ENCODE measurements around the gene CD47.

CD47 gene

GRCh38 chr3:108086653-108087052 is 4.2 kb downstream of the CD47 start:
- Histone ChIP-seq H4K20me1 (ENCODE audit: insufficient read depth, low read length, poor library complexity, severe bottlenecking) (peaks cover 85% of the 10 kb centered on the region), H3K27me3 (ENCODE audit: insufficient read depth, low read length, poor library complexity, severe bottlenecking) (no peaks in the 10 kb centered on the region), H3K36me3 (ENCODE audit: insufficient read depth, low read length) (no peaks in the 10 kb centered on the region), H3K4me2 (ENCODE audit: low read depth, low read length, poor library complexity, severe bottlenecking) (peak overlapping the region; percentile 86), H3F3A (ENCODE audit: low read depth) (peaks cover 2% of the 10 kb centered on the region; the same call in 1 of the 2 replicates), H3K4me1 (ENCODE audit: insufficient read depth, low read length, poor library complexity, severe bottlenecking) (peaks cover 77% of the 10 kb centered on the region), H3K79me2 (ENCODE audit: insufficient read depth, low read length) (peaks cover 91% of the 10 kb centered on the region), H3K9me3 (ENCODE audit: insufficient read depth, low read depth, low read length) (no peaks in the 10 kb centered on the region), H3K4me3 (ENCODE audit: low read length, poor library complexity, severe bottlenecking) (peak overlapping the region; percentile 84), H3K9me2 (replicated peaks; ENCODE audit: low read depth, low read length) (no peaks in the 10 kb centered on the region), H3K9ac (ENCODE audit: low read depth, low read length, poor library complexity, severe bottlenecking) (peak overlapping the region; percentile 95), H2AFZ (ENCODE audit: low read length) (no peak overlapping the region)
- TF ChIP-seq EZH2phosphoT487 (IDR thresholded peaks at IDR 0.05; ENCODE audit: borderline replicate concordance) = no peak
- TF ChIP-seq, protein P1, sequence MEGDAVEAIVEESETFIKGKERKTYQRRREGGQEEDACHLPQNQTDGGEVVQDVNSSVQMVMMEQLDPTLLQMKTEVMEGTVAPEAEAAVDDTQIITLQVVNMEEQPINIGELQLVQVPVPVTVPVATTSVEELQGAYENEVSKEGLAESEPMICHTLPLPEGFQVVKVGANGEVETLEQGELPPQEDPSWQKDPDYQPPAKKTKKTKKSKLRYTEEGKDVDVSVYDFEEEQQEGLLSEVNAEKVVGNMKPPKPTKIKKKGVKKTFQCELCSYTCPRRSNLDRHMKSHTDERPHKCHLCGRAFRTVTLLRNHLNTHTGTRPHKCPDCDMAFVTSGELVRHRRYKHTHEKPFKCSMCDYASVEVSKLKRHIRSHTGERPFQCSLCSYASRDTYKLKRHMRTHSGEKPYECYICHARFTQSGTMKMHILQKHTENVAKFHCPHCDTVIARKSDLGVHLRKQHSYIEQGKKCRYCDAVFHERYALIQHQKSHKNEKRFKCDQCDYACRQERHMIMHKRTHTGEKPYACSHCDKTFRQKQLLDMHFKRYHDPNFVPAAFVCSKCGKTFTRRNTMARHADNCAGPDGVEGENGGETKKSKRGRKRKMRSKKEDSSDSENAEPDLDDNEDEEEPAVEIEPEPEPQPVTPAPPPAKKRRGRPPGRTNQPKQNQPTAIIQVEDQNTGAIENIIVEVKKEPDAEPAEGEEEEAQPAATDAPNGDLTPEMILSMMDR (conservative IDR thresholded peaks at IDR 0.05; ENCODE audit: low read length) = no peak

GRCh38 chr3:108085810-108086350 is 5.0 kb downstream of the CD47 start:
- no peaks in the 10 kb centered on the region for H3K9me2 ChIP-seq (replicated peaks; ENCODE audit: low read depth, low read length)
- peaks cover 99% of the 10 kb centered on the region for H3K79me2 ChIP-seq (ENCODE audit: insufficient read depth, low read length)
- H3K9ac ChIP-seq (ENCODE audit: low read depth, low read length, poor library complexity, severe bottlenecking) = peak overlapping the region; percentile 95
- peaks cover 79% of the 10 kb centered on the region for H3K4me1 ChIP-seq (ENCODE audit: insufficient read depth, low read length, poor library complexity, severe bottlenecking)
- no peaks in the 10 kb centered on the region for H3K36me3 ChIP-seq (ENCODE audit: insufficient read depth, low read length)
- H3K4me3 ChIP-seq (ENCODE audit: low read length, poor library complexity, severe bottlenecking) = peak overlapping the region; percentile 84
- H4K20me1 ChIP-seq (ENCODE audit: insufficient read depth, low read length, poor library complexity, severe bottlenecking) = peaks cover 93% of the 10 kb centered on the region
- TF ChIP-seq, protein P1 (conservative IDR thresholded peaks at IDR 0.05; ENCODE audit: low read length) = no peak
- TF ChIP-seq EZH2phosphoT487 (IDR thresholded peaks at IDR 0.05; ENCODE audit: borderline replicate concordance) = no peak
- H3F3A ChIP-seq (ENCODE audit: low read depth) = no peaks in the 10 kb centered on the region
- H3K9me3 ChIP-seq (ENCODE audit: insufficient read depth, low read depth, low read length) = no peaks in the 10 kb centered on the region
- peak overlapping the region; percentile 86 for H3K4me2 ChIP-seq (ENCODE audit: low read depth, low read length, poor library complexity, severe bottlenecking)
- no peaks in the 10 kb centered on the region for H3K27me3 ChIP-seq (ENCODE audit: insufficient read depth, low read length, poor library complexity, severe bottlenecking)
- H2AFZ ChIP-seq (ENCODE audit: low read length) = no peak overlapping the region

GRCh38 chr3:108085370-108085769 is 5.5 kb downstream of the CD47 start:
- Histone ChIP-seq H3K4me2 (ENCODE audit: low read depth, low read length, poor library complexity, severe bottlenecking) (peak overlapping the region; percentile 86), H3K9ac (ENCODE audit: low read depth, low read length, poor library complexity, severe bottlenecking) (peak overlapping the region; percentile 95), H3K4me1 (ENCODE audit: insufficient read depth, low read length, poor library complexity, severe bottlenecking) (peaks cover 84% of the 10 kb centered on the region), H3K4me3 (ENCODE audit: low read length, poor library complexity, severe bottlenecking) (peak overlapping the region; percentile 84), H3F3A (ENCODE audit: low read depth) (no peaks in the 10 kb centered on the region), H3K9me2 (replicated peaks; ENCODE audit: low read depth, low read length) (no peaks in the 10 kb centered on the region), H3K79me2 (ENCODE audit: insufficient read depth, low read length) (peaks cover 100% of the 10 kb centered on the region), H4K20me1 (ENCODE audit: insufficient read depth, low read length, poor library complexity, severe bottlenecking) (peaks cover 98% of the 10 kb centered on the region), H3K36me3 (ENCODE audit: insufficient read depth, low read length) (no peaks in the 10 kb centered on the region), H3K9me3 (ENCODE audit: insufficient read depth, low read depth, low read length) (no peaks in the 10 kb centered on the region), H2AFZ (ENCODE audit: low read length) (no peak overlapping the region), H3K27me3 (ENCODE audit: insufficient read depth, low read length, poor library complexity, severe bottlenecking) (no peaks in the 10 kb centered on the region)
- no peak for TF ChIP-seq EZH2phosphoT487 (IDR thresholded peaks at IDR 0.05; ENCODE audit: borderline replicate concordance)
- TF ChIP-seq, protein P1 (conservative IDR thresholded peaks at IDR 0.05; ENCODE audit: low read length) = no peak

All from Loucy (cell line).